HG03342 (cell line): Measurements from ENCODE around the gene TTC13.
A peak's percentile ranks its signal among the peaks of the same experiment; 100 is the strongest.

Experiments used
- ATAC-seq: cut with Tn5 transposase; IDR thresholded peaks from one replicate; pipeline ENCODE4 v1.9.1; 2021; ENCODE audit warnings: mild to moderate bottlenecking, moderate library complexity; ENCODE audit not compliant: unreplicated experiment

Gene TTC13

DNA sequence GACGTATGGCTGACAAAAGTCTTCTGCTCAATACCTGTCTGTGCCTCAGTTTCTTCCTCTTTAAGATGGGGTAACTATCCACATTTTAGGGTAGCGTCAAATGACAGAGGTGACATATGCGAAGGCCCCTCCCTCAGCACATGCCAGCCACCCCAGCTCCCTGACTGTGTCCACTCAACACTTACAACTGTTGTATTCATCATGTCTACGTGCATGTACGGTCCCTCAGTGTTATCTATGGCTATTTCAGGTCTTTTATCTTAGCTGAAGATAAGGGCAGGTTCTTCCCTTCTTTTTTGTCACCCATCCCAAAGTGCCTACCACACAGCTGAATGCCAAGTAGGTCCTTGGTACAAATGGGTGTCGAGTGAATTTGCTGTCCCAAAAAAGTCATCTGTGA is 102.0 kb downstream of the TTC13 start:
- ATAC-seq = no peak

DNA sequence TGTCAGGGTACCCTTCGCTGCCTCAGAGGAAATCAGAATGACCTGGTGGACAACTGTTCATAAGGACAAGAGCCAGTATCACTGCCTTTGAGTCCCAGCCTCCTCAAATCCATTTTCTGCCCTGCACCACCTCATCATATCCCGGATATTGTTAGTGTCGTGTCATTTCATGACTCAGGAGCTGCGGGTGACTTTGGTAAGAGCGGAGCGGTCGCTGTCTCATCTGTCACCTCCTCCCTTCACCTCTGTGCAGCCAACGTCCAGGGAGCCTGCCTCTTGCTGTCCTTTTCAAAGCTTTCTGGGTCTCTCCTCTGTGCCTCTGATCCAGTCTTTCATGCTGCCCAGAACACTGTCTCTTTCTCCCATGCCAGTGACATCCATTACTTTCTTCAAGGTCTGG is 103.3 kb downstream of the TTC13 start:
- ATAC-seq = no peak

DNA sequence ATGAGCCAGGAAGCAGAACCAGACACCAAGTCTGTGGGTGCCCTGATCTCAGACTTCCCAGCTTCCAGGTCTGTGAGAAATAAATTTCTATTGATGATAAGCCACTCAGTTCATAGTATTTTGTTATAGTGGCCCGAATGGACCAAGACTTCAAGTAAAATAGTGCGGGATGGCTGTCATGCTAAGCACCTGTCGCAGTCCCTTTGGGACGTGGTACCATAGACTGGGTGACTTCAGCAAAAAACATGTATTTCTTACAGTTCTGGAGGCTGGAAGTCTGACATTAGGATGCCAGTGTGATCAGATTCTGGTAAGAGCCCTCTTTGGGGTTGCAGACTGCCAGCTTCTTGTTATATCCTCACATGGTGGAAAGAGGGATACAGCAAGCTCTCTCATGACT is 107.7 kb downstream of the TTC13 start:
- no peak for ATAC-seq

DNA sequence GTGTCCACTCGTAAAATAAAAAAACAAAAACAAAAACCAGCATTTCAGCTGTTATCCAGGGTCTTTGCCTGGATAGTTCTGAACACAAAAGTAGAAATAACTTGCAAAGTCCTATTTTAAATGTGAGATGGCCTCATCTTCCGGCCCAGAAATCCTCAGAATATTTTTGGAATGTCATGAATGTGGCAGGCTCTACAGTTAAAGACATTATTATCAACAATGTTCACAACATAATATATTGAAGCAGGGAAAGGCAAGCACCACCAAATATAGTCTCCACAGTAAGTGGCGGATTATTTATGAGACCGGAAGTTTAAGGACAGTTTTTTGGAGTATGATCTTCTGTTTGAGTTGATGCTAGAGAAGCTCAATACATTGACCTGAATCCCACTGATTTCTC is 109.2 kb downstream of the TTC13 start:
- no peak for ATAC-seq

DNA sequence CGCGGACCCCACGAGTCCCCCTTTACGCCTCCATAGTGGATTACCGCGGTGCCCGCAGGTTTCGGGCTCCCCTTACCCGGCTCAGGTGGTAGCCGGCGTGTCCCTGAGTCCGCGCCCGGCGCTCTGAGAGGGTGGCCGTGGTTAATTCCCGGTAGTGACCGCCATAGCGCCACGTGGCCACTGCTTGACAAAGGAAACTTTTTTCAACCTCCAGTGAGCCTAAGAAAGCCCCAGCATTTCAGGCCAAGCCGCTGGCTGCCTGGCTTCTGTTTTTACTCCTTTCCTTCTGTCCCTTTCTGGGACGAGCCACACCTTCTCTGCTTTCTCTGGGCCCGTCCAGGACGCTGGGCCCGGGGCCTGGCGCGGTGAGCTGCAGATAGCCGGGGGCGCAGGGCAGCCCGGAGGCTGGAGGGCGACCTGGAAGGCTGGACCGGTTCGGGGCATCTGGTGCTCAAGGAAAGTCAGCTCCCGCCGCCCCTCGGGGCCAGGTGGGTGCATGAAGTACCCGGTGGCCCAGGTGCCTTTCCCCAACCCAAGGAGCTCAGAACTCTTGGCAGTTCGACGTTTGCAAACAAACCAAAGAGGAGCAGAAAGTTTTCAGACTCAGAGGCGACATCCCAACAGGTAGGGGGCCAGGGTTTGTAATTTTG is 109.8 kb downstream of the TTC13 start:
- ATAC-seq = peak; percentile 30

DNA sequence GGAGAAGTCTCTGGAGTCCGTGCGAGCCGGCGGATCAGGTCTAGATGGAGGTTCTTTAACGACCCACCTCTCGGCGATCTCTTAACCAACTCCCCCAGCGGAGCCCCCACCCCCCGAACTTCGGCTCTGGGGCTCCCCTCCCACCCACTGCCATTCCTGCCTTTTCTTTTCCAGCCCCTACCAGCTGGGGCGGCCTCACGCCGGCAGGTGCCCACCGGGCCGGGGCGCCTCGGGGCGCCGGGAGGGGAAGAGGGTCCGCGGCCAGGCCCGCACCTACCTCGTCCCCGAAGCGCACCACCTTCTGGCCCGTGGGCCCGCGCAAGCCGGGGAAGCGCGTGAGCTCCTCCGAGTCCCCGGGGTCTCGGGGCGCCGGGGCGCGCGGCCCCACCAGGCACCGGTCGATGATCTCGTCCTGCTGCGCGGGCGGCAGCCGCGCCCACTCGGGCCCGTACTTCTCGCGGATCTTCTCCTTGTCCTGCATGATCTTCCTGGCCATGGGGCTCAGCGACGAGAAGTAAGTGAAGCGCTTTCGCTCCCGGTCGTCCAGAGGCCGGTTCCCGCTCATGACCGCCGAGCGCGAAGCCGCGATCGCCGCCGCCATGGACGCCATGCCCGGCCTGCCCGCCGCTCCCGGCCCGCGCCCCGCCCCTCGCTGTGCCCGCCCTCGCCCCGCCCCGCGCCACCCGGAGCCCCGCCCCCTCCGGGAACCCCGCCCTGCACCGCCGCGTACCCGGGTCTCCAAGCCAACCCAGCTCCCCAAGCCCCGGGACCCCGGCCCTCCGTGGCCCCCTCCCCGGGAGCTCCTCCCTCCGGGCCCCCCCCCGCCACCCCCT is 110.5 kb downstream of the TTC13 start, which contains the start of gene C1orf198:
C1orf198 (minus strand) TSS at position 619 of the 833 bp plus-strand sequence; CDS start at position 610, 9 bp downstream.
- ATAC-seq = peak; percentile 79

- no peak for ATAC-seq
These were observed 111.4 kb downstream of the TTC13 start for GRCh38 chr1:230867101-230867902.

DNA sequence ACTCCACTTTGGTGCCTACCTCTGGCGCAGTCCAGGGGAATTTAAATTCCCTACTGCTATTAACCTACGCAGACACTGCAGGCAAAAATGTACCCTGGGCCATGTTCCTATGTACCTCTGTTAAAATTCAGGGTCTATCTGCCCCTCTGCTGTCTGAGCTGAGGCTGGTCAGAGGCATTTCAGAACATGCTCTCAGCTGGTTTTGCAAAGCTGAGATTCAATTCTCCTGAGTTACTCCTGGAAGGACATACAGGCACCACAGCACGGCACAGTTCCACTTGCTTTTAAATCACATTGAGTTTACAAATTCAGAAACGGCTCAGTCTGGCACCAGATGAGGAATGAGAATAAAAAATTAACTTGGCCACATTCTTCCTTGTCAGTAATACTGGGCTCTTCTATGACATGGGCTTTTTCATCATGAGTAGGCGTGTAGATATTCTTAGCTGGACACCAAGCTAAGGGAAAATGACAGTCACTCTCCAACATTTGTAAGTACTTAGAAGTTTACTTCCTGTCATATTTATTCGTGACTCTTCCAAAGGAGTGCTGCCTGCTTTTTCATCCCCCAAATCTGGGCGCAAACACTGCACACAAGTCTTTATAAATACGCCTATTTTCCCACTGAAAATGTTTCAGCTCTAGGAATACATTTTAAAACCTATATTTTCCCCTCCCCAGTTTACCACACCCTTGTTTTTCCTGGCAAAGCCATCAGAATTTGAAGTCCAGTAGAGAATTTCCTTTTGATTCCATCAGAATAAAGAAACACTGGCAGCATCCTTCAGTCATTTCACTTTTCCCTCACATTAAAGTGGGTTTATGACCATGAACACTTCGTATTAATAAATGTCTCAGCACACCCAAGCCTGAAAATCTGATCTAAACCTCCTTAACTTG is 112.2 kb downstream of the TTC13 start:
- ATAC-seq = no peak

- ATAC-seq = no peak
These were observed 113.4 kb downstream of the TTC13 start for GRCh38 chr1:230865062-230865817.

DNA sequence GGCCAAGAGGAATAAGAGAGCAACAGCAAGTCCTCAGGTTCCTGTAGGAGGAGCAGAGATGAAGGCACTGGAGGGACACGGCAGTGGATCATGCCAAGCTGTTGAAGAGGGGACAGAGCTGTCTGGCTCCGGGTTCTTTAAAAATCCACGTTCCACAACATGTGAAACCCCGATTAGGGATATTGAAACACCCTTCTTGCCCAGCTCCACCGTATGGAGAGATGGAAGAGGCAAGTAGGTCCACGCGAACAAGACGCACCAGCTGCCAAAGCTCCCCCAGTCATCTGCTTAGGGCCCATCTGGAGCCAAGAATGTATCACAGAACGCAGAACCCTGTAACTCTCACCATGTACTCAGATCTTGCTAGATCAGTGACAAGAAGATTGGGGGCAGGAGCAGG is 114.2 kb downstream of the TTC13 start:
- no peak for ATAC-seq

DNA sequence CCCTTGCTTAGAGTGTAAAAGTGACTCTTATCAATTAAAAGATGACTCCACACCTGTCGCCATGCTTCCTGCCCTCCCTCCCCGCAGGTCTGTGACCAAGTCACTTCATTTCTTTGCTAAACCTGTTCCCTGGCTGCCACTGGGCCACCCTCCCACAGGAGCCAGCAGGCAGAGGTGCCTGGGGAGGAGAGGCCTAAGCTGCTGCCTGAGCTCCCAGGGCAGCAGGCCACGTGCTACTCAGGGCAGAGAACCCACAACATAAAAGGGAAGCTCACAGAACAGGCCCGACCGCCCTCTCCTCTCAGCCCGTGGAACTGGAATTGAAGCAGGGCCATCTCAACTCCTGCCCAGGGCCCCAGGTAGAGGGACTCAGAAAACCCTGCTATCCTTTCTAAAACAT is 115.2 kb downstream of the TTC13 start:
- ATAC-seq = no peak

GRCh38 chr1:230861970-230862595 is 116.6 kb downstream of the TTC13 start:
- no peak for ATAC-seq

GRCh38 chr1:230861489-230861888 is 117.2 kb downstream of the TTC13 start:
- no peak for ATAC-seq

GRCh38 chr1:230860617-230861384 is 117.9 kb downstream of the TTC13 start:
- no peak for ATAC-seq

DNA sequence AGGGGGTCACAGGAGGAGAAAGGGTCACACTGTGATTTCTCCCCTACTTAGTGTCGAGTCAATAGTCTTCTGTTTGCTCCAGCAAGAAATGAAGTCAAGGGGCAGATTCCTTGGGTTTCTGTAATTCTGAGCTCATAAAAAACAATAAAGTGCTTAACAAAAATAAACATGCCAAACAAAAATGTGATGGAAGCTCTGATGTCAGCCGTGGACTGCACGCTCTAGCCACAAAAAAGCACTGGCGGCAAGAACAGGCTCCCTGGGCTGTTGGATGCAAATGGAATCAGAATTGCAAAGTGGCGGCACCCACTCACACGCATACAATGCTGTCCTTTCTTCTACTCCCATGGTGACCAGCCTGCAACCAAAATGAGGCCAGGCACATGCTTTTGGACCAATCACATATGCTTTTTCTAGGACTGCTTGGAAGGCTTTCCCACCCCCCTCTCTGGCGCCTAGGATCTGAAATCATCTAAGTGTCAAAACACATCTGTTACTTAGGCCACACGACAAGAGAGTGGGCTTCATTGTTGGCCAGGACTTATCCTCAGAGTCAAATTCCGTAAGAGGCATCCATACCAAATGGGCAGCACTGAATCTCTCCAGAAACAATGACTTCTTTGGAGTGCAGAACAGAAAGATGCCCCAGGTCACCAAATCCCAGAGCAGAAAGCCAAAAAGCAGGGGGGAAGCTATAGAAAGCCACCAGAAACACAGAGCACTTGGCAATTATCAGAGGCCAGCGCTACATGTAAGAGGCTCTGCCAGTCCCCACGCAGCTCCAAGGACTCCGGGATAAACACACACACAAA is 119.5 kb downstream of the TTC13 start:
- ATAC-seq = no peak

- no peak for ATAC-seq
These were observed 120.3 kb downstream of the TTC13 start for GRCh38 chr1:230858236-230858820.

DNA sequence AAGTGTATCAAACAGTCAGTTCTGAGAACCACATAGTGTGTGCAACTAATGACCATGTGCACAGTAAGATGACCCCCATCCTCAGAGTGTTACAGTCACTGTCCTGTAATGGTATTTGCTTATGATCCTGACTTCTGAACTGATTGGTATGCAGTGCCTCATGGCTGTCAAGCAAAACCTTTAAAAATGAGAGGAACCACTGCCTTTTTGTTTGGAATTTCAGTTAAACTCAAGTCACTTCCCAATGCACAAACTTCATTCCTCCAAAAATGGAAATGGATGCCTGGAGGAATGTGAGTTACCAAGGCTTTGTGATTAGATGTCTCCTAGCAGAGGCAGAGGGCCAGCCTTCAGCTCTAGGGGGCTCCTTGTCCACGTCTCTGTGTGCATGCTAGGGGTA is 120.8 kb downstream of the TTC13 start:
- ATAC-seq = no peak
